ENCODE measurements around the gene HEBP1.

HEBP1 gene

GRCh38 chr12:13023811-13024530 lies 23.9 kb upstream of the HEBP1 start:
- DNase-seq, result no peak

- DNase-seq, result no peak
These were observed 22.8 kb upstream of the HEBP1 start for GRCh38 chr12:13022851-13023271.

GRCh38 chr12:13011098-13011497 lies 11.0 kb upstream of the HEBP1 start:
- no peak for DNase-seq

DNA sequence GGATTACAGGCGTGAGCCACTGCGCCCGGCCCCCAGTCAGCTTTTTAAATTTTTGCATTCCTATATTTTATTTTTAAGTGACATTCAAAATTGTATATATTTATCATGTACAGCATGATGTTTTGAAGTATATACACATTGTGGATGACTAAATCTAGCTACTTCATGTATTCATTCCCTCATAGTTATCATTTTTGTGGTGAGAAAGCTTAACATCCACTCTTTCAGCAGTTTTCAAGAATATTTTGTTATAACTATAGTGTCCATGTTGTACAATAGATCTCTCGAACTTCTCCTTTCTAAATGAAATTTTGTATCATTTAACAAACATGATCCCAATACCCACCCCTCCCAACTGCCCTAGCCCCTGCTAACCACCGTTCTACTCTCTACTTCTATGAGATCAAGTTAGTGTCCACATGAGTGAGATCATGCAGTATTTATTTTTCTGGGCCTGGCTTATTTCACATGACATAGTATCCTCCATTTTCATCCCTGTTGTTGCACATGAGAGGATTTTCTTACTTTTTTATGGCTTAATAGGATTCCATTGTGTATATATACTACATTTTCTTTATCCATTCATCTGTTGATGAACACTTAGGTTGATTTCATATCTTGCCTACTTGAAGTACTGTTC lies 8.8 kb upstream of the HEBP1 start:
- no peak for DNase-seq

DNA sequence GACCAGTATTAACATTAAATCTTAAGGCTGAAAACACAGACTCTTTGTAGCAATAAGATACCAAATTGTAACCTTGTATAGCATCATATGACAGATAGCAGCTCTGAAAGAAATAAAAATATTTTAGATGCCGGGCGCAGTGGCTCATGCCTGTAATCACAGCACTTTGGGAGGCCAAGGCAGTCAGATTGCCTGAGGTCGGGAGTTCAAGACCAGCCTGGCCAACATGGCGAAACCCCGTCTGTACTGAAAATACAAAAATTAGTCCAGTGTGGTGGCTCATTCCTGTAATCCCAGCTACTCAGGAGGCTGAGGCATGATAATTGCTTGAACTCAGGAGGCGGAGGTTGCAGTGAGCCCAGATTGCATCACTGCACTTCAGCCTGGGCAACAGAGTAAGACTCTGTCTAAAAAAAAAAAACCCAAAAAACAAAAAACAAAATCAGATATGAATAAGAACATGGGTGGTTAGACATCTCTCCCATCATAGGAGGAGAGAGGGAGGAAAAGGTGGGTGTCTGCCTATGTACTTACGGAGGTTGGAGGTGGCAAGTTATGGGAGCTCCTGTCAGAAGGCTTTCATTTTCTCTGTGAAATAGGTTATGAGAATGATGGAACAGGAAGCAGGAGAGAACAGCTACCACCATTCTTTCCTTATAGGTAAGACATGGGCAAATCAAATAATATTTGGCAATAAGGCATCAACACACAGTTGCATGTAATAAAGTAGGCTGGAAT lies 7.6 kb upstream of the HEBP1 start:
- no peak for DNase-seq

DNA sequence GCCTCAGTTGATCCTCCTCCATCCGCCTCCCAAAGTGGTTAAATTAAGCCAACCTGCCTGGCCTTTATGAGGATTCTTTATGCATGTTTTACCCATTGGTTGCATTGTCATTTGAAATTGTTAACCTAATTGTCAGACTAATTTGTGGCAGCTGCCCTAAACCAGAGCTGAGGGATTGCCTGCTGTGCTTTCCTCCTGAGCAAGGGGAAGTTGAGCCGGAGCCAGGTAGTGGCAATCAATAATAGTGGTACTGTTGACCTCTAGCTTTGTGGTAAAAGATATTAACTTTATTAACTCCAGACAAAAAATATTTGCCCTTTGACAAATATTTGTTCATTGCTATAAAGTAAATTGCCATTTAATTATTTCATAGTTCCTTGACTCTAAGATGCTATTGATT lies 5.6 kb upstream of the HEBP1 start:
- no peak for DNase-seq

GRCh38 chr12:13004986-13005385 lies 4.9 kb upstream of the HEBP1 start:
- no peak for DNase-seq

DNA sequence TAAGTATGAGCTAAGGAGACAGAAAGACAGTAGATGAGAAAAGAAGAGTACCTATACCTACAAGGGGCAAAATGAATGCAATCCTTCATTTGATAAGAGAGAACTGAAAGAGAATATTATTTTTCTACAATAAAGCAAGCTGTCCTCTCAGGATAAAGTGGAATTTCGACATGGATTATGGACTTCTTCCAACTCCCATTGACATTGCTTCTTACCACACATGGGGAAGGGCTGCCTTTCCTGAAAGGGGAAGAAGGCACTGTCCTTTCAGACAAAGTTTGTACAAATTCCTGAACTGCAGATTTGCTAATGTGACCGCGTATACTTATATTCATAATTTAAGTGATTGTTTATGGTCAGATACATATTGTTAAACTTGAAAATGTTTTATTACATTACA lies 4.3 kb upstream of the HEBP1 start:
- no peak for DNase-seq

DNA sequence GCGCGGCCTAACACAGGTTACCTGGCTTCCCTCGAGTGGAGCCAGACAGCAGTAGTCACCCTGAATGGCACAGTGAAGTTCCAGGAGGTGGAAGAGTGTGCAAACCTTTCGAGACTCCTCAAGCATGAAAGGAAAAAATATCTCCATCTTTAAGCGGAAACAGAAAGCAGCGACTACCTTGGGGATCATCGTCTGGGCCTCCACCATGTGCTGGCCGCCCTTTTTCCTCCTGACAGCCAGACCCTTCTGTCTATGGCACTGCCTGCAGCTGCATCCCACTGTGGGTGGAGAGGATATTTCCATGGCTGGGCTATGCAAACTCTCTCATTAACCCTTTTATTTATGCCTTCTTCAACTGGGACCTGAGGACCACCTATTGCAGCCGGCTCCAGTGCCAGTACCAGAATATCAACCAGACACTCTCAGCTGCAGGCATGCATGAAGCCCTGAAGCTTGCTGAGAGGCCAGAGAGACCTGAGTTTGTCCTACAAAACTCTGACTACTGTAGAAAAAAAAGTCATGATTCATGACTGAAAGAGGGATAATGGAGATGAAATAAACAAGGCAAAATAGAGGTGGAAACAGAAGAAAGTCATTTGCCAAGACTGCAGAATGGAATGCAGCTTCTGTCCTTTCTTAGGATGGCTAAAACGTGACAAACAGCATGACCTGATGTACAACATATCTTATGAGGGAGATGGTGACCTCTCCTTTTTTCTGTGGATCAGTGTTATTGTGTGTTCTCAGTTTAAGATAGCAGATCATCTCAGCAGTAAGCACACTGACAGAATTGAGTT lies 2.4 kb upstream of the HEBP1 start:
- no peak for DNase-seq

GRCh38 chr12:13001775-13002040 lies 1.6 kb upstream of the HEBP1 start:
- DNase-seq, result no peak

GRCh38 chr12:13000925-13001774 lies 1.1 kb upstream of the HEBP1 start:
- DNase-seq, result peak; percentile 2

DNA sequence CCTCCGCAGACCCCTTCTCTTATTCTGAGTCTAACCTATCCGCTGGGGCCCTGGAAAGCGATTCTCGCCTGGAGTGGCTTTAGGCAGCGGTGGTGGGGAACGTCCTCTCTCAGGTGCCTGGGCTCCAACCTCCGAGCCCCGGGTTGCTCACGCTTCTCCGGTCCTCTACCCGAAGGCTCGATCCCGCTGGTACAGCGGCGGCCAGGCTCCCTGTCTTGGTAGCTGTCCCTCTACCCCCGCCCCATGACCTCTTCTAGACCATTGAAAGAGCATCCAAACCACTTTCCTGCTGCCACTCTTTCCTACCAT lies 505 bp upstream of the HEBP1 start:
- no peak for DNase-seq

- no peak for DNase-seq
These were observed 650 bp downstream of the HEBP1 start for GRCh38 chr12:12999271-12999958.

DNA sequence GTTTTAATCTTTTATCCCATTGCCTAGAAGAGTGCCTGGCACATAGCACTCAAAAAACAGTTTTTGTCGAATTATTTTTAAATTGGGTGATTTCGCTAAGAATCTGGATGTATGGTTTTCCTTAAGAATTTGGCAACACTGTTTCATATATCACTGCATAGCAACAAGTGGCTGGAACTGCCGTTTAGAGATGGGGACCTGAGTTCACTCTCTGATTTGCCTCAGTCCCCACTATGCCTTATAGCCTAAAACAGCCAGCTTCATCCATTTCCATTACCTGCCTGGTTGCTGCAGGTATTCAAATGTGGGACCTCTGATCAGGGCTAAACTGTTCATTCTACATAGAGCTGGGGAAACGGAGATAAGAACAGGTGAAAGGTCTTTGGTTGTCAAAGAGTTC lies 1.8 kb downstream of the HEBP1 start:
- no peak for DNase-seq

DNA sequence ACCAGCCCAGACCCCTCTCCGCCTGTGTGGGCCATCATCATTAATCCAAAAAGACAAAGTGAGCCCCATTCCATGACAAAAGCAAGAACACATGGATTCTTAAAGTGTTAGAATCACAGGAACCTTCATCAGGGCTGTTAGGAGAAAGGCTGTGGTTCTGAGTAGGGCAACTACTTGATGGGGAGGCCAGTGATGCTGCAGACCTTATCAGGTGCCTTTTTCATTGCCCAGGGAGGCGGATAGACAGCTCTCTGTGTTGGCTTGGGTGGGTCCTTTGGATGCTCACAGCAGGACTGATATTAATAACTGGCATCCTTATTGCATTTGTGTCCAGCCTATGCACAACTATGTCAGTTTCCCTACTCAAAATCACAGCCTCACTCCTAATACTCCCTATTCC lies 2.3 kb downstream of the HEBP1 start:
- no peak for DNase-seq

GRCh38 chr12:12997156-12997555 lies 2.9 kb downstream of the HEBP1 start:
- no peak for DNase-seq

DNA sequence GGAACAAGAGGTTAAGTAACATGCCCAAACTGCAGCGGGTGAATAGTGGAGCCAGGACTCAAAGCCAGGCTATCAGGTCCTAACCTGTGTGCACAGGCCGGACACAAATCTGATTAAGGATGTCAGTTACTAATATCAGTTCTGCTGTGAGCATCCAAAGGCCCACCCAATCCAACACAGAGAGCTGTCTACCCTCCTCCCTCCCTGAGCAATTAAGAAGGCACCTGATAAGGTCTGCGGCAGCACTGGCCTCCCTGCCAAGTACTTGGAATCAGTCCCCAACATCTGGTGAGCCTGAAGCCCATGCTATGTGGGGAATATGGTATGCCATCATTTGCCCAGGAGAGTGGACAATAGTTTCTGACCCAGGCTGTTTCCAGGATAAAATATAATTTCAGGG lies 3.9 kb downstream of the HEBP1 start:
- DNase-seq, result no peak

GRCh38 chr12:12995088-12995487 lies 5.0 kb downstream of the HEBP1 start:
- no peak for DNase-seq

- DNase-seq, result no peak
These were observed 6.7 kb downstream of the HEBP1 start for GRCh38 chr12:12993367-12993766.

DNA sequence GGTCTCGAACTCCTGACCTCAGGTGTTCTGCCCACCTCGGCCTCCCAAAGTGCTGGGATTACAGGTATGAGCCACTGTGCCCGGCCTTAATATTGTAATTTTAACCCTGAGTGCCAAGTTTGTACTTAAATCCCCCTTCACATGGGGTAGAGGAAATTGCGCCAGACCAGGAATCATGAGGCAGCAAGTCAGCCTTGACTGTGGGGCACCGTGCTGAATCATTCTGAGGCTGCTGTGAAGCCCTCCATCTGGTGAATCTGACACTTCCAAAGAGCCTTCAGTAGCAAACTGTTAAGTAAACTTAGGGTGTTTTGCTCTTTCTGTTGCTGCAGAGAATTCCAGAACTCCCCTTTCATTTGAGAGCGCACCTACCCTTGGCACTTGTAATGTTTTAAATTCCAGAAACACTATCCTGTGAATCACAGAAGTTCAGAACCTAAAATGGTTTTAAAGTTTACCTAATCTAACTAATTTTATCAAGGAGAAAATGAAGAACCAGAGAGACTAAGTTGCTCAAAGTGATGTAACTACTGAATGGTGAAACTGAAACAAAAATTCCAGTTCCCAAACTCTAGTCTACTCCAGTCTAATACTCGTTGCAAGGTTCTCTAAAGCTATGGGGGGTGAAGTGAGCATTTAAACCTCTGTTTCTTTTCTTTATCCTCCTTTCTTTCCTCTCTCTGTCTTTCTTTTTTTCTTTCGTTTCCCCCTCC lies 7.5 kb downstream of the HEBP1 start:
- no peak for DNase-seq

- DNase-seq, result no peak
These were observed 9.2 kb downstream of the HEBP1 start for GRCh38 chr12:12990700-12991468.

All from effector CD8-positive, alpha-beta T cell (primary cell).